Natural killer cell (primary cell): Measurements from ENCODE around the gene TBC1D22A. TPM values are rescaled to one million over a fixed set of nuclear protein-coding genes. Genes with fewer than 3 reads are reported as not detected.
A peak's percentile ranks its signal among the peaks of the same experiment; 100 is the strongest.

Source experiments
- ATAC-seq, 3 donors: fragments of 150-1000 bp in 2 of 3; fragments of 200-7000 bp in 1 of 3; cut with Tn5 transposase; 1 replicate in 1 of 3; 2 replicates in 2 of 3; pipeline ENCODE4 v1.10.0; 2021; ENCODE audit warnings: mild to moderate bottlenecking in 2 of 3, moderate library complexity in 2 of 3
- DNase-seq, 2 donors: peaks; one replicate each; pipeline versions ENCODE4 v3.0.0 to v3.0.0-alpha.2; 2013 to 2021; ENCODE audit warnings: mixed read lengths in 1 of 2
- H3K27ac ChIP-seq: one replicate; pipeline ENCODE4 v1.5.1; 2013; ENCODE audit warnings: mild to moderate bottlenecking, low read length
- H3K27me3 ChIP-seq: one replicate; pipeline ENCODE4 v1.6.1; 2013; ENCODE audit warnings: low read length; ENCODE audit not compliant: control insufficient read depth, insufficient read depth
- H3K36me3 ChIP-seq: one replicate; pipeline ENCODE4 v1.6.1; 2013; ENCODE audit warnings: low read length; ENCODE audit not compliant: control insufficient read depth, insufficient read depth
- H3K4me1 ChIP-seq: one replicate; pipeline ENCODE4 v1.6.1; 2013; ENCODE audit warnings: low read length; ENCODE audit not compliant: control insufficient read depth, insufficient read depth
- H3K4me3 ChIP-seq: one replicate; pipeline ENCODE4 v1.5.1; 2013; ENCODE audit warnings: low read length
- H3K9me3 ChIP-seq: one replicate; pipeline ENCODE4 v1.6.1; 2013; ENCODE audit warnings: low read length; ENCODE audit not compliant: control insufficient read depth, insufficient read depth
- H3K27ac Mint-ChIP-seq, 2 donors: one replicate each; pipeline ENCODE4 v1.8.0; 2022; ENCODE audit warnings: mild to moderate bottlenecking in 2 of 2, mixed read lengths in 2 of 2, moderate library complexity in 1 of 2
- H3K27me3 Mint-ChIP-seq, 2 donors: one replicate each; pipeline ENCODE4 v1.8.0; 2022; ENCODE audit warnings: low read depth in 2 of 2, mixed read lengths in 2 of 2
- H3K36me3 Mint-ChIP-seq: one replicate; pipeline ENCODE4 v1.8.0; 2022; ENCODE audit warnings: mixed read lengths
- H3K4me1 Mint-ChIP-seq, 2 donors: one replicate each; pipeline ENCODE4 v1.8.0; 2022; ENCODE audit warnings: mixed read lengths in 2 of 2
- H3K4me3 Mint-ChIP-seq: one replicate; pipeline ENCODE4 v1.8.0; 2022; ENCODE audit warnings: mild to moderate bottlenecking, moderate library complexity, mixed read lengths
- H3K9me3 Mint-ChIP-seq, 2 donors: one replicate each; pipeline ENCODE4 v1.8.0; 2022; ENCODE audit warnings: mixed read lengths in 2 of 2
- CTCF ChIP-seq: fragments of 200-600 bp; IDR thresholded peaks from one replicate; pipeline ENCODE4 v1.8.0; 2022; ENCODE audit warnings: antibody characterized with exemption
- WGBS: methylation state at CpG from one replicate; pipeline ENCODE4 v1.1.7; 2013; ENCODE audit warnings: missing lambda C conversion rate; ENCODE audit not compliant: insufficient coverage; 5-methylcytosine and 5-hydroxymethylcytosine counted together
- intact Hi-C: fragments of 100-400 bp; cut with micrococcal nuclease; formaldehyde crosslinking; loops from one replicate; pipeline ENCODE4 v1.14.2; 2022
- total RNA-seq, 4 donors: library from RNA; stranded (reverse); fragments of 120-200 nt in 1 of 4; gene quantifications; one replicate each; pipeline versions ENCODE4 v1.2.3 to v1.2.4, GENCODE V29; 2013 to 2022

The TBC1D22A gene
- total RNA-seq, 3 donors from 2014 or later (not counting 1 experiment from before 2014, with no cell fraction given) = 47.4 to 53.7 (median 53.2) TPM

- H3K27ac ChIP-seq = no peak overlapping the region
- no peaks in the 10 kb centered on the region for H3K27me3 Mint-ChIP-seq
- H3K27ac Mint-ChIP-seq = peak overlapping the region in 1 of 2 donors; percentile 11
- peaks cover 6% of the 10 kb centered on the region for H3K36me3 ChIP-seq
- H3K4me3 Mint-ChIP-seq = no peak overlapping the region
- peaks cover 33 to 46% of the 10 kb centered on the region in 2 donors for H3K4me1 Mint-ChIP-seq
- H3K27me3 ChIP-seq = no peaks in the 10 kb centered on the region
- WGBS = 96% methylated on average over 6 of the region's 7 CpGs
- no peak for TF ChIP-seq CTCF
- no peak for ATAC-seq
- H3K9me3 Mint-ChIP-seq = no peaks in the 10 kb centered on the region
- H3K4me1 ChIP-seq = peaks cover 12% of the 10 kb centered on the region
- no peaks in the 10 kb centered on the region for H3K9me3 ChIP-seq
- no peak for DNase-seq
- H3K4me3 ChIP-seq = no peak overlapping the region
- intact Hi-C loops = no loop called here
- H3K36me3 Mint-ChIP-seq = no peaks in the 10 kb centered on the region
Observed at GRCh38 chr22:46946383-46946962, 184.0 kb downstream of the TBC1D22A start.

DNA sequence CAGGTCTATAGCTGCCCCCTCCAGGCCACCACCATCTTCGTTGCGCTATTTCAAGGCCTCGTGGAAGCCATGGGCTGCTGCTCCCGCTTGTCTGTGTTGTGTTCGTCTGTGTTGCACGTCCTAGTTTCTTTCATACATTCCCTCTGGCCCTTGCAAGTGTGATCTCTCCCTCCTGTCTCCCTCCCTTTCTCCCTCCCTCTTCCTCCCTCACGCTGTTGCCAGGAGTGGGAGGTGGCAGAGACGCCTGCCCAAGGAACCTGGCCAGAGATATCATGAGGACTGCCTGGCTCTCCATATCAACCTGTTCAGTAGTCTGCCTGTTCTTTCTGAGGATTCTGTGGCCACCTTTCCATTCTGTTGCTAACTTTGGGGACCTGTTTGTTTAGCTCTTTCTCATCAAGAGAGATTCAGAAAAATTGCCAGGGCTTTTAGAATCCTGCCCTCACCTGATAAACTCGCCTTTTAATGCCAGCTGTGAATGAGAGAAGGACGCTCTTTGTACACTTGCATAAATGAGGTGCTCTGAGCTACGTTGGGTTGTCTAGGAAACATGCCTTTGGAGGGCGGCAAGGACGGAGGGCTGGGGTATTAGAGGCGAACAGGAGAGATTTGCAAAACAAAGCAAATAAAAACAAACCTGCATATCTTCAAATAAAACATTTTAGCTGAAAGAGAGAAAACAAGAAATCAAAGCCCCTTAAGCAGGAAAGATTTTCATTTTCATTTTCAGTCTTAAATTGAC is 185.2 kb downstream of the TBC1D22A start:
- no peaks in the 10 kb centered on the region for H3K9me3 Mint-ChIP-seq
- peaks cover 34 to 51% of the 10 kb centered on the region in 2 donors for H3K4me1 Mint-ChIP-seq
- Histone ChIP-seq H3K27me3 (no peaks in the 10 kb centered on the region), H3K4me1 (peaks cover 4% of the 10 kb centered on the region), H3K27ac (no peak overlapping the region), H3K9me3 (no peaks in the 10 kb centered on the region), H3K36me3 (peaks cover 6% of the 10 kb centered on the region), H3K4me3 (no peak overlapping the region)
- intact Hi-C loops = no loop called here
- no peak for DNase-seq
- H3K27ac Mint-ChIP-seq = peak overlapping the region in 1 of 2 donors; percentile 70
- H3K36me3 Mint-ChIP-seq = no peaks in the 10 kb centered on the region
- ATAC-seq = no peak
- no peak overlapping the region for H3K4me3 Mint-ChIP-seq
- no peaks in the 10 kb centered on the region for H3K27me3 Mint-ChIP-seq
- TF ChIP-seq CTCF = no peak
- WGBS = 92% methylated on average over 11 of the region's 14 CpGs

DNA sequence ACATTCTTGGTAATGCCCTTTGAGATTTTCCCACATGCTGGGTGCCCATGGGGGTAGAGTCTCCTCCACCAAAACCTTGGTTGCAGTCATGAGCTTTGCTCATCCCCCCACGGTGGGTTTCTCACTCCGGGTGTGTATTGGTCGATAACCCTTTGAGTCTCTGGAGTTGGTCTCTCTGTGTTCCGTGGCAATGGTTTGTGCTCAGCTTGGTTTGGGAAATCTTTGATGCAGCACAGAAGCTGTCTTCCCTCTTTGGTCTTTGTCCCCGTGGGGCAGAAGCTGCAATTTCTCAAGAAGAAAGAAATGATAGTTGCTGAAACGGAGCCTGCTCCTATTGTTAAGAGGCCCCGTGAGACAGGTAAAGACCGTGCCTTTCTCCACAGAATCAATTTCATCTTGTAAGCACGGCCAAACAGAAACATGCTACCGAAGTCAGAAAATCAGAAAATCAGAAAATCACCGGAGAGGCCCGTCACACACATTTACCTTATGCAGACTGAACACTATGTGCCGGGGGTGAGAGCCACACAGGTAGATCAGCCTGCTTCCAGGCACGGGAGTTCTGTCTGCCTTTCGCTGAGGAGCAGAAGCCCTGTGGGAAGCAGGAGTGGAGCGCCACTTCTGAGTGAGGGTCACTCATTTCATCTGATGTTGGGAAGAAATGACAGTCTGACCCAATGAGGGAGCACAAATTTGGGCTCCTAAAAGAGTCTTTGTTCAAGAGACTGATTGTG is 186.1 kb downstream of the TBC1D22A start:
- H3K9me3 Mint-ChIP-seq = no peaks in the 10 kb centered on the region
- H3K36me3 Mint-ChIP-seq = no peaks in the 10 kb centered on the region

More for the DNA sequence above, 186.1 kb downstream of the TBC1D22A start:
- WGBS = 88% methylated on average over 16 of the region's 16 CpGs
- Mint-ChIP-seq H3K27ac (no peak overlapping the region), H3K4me3 (no peak overlapping the region), H3K27me3 (no peaks in the 10 kb centered on the region), H3K4me1 (peaks cover 32 to 45% of the 10 kb centered on the region in 2 donors)
- no peak overlapping the region for H3K27ac ChIP-seq
- no peak for DNase-seq
- TF ChIP-seq CTCF = no peak
- intact Hi-C loops = no loop called here
- peaks cover 6% of the 10 kb centered on the region for H3K36me3 ChIP-seq
- no peaks in the 10 kb centered on the region for H3K4me1 ChIP-seq
- no peaks in the 10 kb centered on the region for H3K9me3 ChIP-seq
- ATAC-seq = no peak
- H3K4me3 ChIP-seq = no peak overlapping the region
- no peaks in the 10 kb centered on the region for H3K27me3 ChIP-seq
